GM19455 (cell line): ENCODE measurements around the gene COLGALT1.
"Not testable (repeated sequence)": the region's sequence is repeated elsewhere in the genome, so short reads cannot be mapped to it uniquely, and the experiment has no call there.

ENCODE experiments used
- ATAC-seq: cut with Tn5 transposase; IDR thresholded peaks from one replicate; pipeline ENCODE4 v1.9.1; 2021; ENCODE audit not compliant: unreplicated experiment

Gene COLGALT1

GRCh38 chr19:17556995-17557394, 1.5 kb downstream of the COLGALT1 start:
- ATAC-seq = no peak

DNA sequence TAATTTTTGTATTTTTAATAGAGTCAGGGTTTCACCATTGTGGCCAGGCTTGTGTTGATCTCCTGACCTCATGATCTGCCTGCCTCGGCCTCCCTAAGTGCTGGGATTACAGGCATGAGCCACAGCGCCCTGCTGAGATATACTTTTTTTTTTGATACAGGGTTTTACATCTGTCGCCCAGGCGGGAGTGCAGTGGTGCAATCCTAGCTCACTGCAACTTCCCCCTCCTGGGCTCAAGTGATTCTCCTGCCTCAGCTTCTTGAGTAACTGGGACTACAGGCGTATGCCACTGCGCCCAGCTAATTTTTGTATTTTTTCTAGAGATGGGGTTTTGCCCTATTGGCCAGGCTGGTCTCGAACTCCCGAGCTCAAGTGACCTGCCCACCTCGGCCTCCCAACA, 2.0 kb downstream of the COLGALT1 start:
- ATAC-seq = no peak

- no peak for ATAC-seq
These were observed 4.8 kb downstream of the COLGALT1 start for GRCh38 chr19:17560205-17560595.

DNA sequence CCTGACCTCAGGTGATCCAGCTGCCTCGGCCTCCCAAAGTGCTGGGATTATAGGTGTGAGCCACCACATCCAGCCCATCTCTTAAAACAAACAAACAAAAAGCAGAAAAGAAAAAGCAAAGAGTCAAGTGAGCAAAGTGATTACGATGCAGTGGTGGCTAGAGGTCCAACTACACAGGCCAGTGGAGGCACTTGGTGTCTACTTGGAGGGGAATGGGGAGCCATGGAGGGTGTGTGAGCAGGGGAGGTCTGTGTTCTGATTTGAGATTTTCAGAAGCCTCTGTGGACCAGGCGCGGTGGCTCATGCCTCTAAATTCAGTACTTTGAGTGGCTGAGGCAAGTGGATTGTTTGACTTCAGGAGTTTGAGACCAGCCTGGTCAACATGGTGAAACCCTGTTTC, 6.6 kb downstream of the COLGALT1 start:
- ATAC-seq = no peak

- no peak for ATAC-seq
These were observed 7.1 kb downstream of the COLGALT1 start for GRCh38 chr19:17562561-17562960.

- no peak for ATAC-seq
These were observed 9.3 kb downstream of the COLGALT1 start for GRCh38 chr19:17564781-17565180.

DNA sequence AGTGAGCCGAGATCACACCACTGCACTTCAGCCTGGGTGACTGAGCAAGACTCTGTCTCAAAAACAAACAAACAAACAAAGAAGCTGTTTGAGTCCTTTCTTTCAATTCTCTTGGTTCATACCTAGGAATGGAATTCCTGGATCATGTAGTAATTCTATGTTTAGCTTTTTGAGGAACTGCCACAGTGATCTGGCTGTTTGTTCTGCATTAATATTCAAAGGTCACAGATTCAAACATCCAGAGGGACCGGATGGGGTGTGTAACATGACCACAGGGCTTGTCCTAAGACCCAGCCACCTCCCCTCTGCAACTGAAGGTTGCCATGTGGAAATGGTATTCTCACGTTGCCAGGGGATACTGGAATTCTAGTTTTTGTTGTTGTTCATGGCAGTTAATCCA, 10.2 kb downstream of the COLGALT1 start:
- no peak for ATAC-seq

- no peak for ATAC-seq
These were observed 12.5 kb downstream of the COLGALT1 start for GRCh38 chr19:17567940-17568339.

- not testable (repeated sequence) for ATAC-seq
These were observed 14.8 kb downstream of the COLGALT1 start for GRCh38 chr19:17570291-17570690.

- no peak for ATAC-seq
These were observed 15.3 kb downstream of the COLGALT1 start for GRCh38 chr19:17570791-17571190.

GRCh38 chr19:17572638-17573037, 17.2 kb downstream of the COLGALT1 start:
- ATAC-seq = no peak

GRCh38 chr19:17575871-17576757, 20.7 kb downstream of the COLGALT1 start:
- no peak for ATAC-seq

DNA sequence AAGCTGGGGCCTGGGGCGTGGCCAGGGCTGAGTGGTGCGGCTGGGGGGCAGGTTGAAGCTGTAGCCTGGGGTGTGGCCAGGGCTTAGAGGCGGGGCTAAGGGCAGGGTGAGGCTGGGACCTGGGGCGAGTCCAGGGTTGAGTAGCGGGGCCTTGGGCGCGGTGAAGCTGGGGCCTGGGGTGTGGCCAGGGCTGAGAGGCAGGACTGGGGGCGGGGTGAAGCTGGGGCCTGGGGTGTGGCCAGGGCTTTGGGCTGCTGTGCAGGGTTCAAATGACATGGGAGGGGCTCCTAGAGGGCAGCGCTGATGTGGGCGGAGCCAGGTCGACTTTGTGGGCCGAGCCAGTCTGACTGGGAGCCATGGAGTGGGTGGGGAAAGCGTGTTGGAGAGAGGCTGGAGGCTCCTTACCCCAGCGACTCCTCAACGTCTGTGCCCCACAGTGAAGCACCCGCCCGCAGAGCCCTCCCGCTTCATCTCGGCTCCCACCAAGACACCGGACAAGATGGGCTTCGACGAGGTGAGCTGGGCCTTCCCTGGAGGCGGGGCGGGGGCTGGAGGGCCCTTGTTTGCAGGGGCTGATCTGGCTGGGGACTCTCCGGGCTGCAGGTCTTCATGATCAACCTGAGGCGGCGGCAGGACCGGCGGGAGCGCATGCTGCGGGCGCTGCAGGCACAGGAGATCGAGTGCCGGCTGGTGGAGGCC, 21.5 kb downstream of the COLGALT1 start:
- no peak for ATAC-seq

GRCh38 chr19:17577457-17578097, 22.1 kb downstream of the COLGALT1 start:
- ATAC-seq = no peak

- ATAC-seq = no peak
These were observed 24.3 kb downstream of the COLGALT1 start for GRCh38 chr19:17579661-17580244.

- no peak for ATAC-seq
These were observed 25.2 kb downstream of the COLGALT1 start for GRCh38 chr19:17580470-17581144.

DNA sequence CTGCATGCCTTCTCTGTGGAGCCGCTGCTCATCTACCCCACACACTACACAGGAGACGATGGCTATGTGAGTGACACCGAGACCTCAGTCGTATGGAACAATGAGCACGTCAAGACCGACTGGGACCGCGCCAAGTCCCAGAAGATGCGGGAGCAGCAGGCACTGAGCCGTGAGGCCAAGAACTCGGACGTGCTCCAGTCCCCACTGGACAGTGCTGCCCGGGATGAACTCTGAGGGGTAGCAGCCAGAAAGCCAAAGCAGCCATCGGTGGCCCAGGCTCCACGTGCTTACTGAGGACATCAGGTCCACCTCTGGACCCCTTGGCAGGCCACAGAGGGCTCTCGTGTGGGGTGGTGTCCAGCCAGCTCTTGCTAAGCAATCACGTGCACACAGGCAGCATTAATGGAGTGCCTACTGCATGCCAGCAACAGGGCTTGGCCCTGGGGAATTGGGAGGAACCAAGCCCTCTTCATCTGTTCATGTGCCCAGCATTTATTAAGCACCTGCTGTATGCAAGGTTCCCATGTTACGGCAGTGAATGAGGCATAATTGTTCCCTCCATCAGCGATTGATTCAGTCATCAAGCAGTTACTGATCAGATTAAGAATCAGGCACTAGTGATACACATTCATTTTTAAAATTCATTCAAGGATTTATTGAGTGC, 25.9 kb downstream of the COLGALT1 start:
- no peak for ATAC-seq

GRCh38 chr19:17582613-17583012, 27.2 kb downstream of the COLGALT1 start:
- ATAC-seq = no peak

- no peak for ATAC-seq
These were observed 28.7 kb downstream of the COLGALT1 start for GRCh38 chr19:17584132-17584531.

GRCh38 chr19:17585395-17585794, 29.9 kb downstream of the COLGALT1 start:
- ATAC-seq = not testable (repeated sequence)
